GM10266 (cell line): ENCODE data around the gene CDSN.

Source experiments
- DNase-seq: peaks from one replicate; pipeline ENCODE4 v3.0.0; 2012; ENCODE audit errors: extremely low spot score
- CTCF ChIP-seq: IDR thresholded peaks from 2 replicates; pipeline ENCODE4 v1.5.1; 2012; ENCODE audit warnings: mild to moderate bottlenecking, low read depth; ENCODE audit not compliant: control insufficient read depth, insufficient read depth; ENCODE audit errors: missing control alignments

CDSN gene

GRCh38 chr6:31065556-31065955, 54.7 kb downstream of the CDSN start:
- TF ChIP-seq CTCF: no peak
- no peak for DNase-seq
